Measurements from ENCODE around the gene VSTM4.

DNA sequence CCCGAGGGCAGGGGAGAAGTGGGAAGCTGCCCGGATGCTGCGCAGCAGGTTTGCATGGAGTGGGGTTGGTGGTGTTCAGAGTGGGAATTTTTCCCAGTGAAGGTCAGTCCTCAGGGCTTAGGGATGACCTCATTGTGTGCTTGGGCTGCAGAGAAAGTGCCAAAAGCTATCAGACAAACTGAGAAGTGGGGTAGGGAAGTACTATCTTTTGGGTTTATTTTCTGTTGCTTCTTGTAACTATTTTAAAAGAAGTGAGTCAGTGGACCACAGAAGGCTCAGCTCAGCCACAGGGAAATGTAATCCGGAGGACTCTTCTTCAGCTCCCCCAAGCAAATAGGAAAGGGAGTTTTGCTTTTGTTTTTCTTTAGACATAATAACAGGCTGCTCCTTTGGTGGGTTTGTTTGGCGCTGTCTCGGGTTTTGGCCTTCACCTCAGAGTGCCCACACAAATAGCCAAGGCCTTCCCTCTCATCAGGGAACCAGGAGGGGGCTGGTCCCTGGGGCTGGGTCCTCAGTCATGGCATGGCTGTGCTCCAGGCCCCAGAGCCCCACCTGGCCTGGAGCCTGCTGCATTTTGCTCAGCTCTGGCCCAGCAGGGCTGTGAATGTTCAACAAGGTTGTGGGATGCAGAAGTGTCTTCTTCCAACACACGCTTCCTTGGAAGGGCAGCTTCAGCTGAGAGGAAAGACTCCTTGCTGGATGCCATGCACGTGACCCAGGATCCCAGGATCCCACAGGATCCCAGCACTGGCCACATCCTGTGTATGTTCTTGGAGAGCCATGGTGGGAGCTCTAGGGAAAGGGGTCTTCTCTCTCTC, 23.9 kb upstream of the VSTM4 start:
- TF ChIP-seq, protein P1, sequence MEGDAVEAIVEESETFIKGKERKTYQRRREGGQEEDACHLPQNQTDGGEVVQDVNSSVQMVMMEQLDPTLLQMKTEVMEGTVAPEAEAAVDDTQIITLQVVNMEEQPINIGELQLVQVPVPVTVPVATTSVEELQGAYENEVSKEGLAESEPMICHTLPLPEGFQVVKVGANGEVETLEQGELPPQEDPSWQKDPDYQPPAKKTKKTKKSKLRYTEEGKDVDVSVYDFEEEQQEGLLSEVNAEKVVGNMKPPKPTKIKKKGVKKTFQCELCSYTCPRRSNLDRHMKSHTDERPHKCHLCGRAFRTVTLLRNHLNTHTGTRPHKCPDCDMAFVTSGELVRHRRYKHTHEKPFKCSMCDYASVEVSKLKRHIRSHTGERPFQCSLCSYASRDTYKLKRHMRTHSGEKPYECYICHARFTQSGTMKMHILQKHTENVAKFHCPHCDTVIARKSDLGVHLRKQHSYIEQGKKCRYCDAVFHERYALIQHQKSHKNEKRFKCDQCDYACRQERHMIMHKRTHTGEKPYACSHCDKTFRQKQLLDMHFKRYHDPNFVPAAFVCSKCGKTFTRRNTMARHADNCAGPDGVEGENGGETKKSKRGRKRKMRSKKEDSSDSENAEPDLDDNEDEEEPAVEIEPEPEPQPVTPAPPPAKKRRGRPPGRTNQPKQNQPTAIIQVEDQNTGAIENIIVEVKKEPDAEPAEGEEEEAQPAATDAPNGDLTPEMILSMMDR (IDR thresholded peaks at IDR 0.05): no peak
- TF ChIP-seq POLR2A (IDR thresholded peaks at IDR 0.05): no peak

All from testis (tissue), 2 donors.